GM18499 (cell line): ENCODE measurements around the gene CDC40.
"Not testable (repeated sequence)": the region's sequence is repeated elsewhere in the genome, so short reads cannot be mapped to it uniquely, and the experiment has no call there.

ENCODE experiments used
- ATAC-seq: cut with Tn5 transposase; IDR thresholded peaks from one replicate; pipeline ENCODE4 v1.9.1; 2021; ENCODE audit warnings: moderate number of reproducible peaks; ENCODE audit not compliant: insufficient read depth, unreplicated experiment

CDC40 gene

GRCh38 chr6:110198561-110198960 is 18.3 kb downstream of the CDC40 start:
- ATAC-seq, result no peak

- ATAC-seq, result no peak
Measured at GRCh38 chr6:110201151-110201884, 21.1 kb downstream of the CDC40 start.

- no peak for ATAC-seq
Measured at GRCh38 chr6:110207652-110208051, 27.4 kb downstream of the CDC40 start.

- no peak for ATAC-seq
Measured at GRCh38 chr6:110211753-110212152, 31.5 kb downstream of the CDC40 start.

- no peak for ATAC-seq
Measured at GRCh38 chr6:110214338-110214737, 34.1 kb downstream of the CDC40 start.

GRCh38 chr6:110216140-110216539 is 35.9 kb downstream of the CDC40 start:
- ATAC-seq, result no peak

- no peak for ATAC-seq
Measured at GRCh38 chr6:110217266-110217665, 37.0 kb downstream of the CDC40 start.

- ATAC-seq, result no peak
Measured at GRCh38 chr6:110221738-110222137, 41.5 kb downstream of the CDC40 start.

GRCh38 chr6:110226261-110226660 is 46.0 kb downstream of the CDC40 start:
- no peak for ATAC-seq

GRCh38 chr6:110232450-110232849 is 52.2 kb downstream of the CDC40 start:
- ATAC-seq, result no peak

GRCh38 chr6:110233770-110234374 is 53.6 kb downstream of the CDC40 start:
- ATAC-seq, result peak; percentile 84

GRCh38 chr6:110236007-110236406 is 55.8 kb downstream of the CDC40 start:
- not testable (repeated sequence) for ATAC-seq

GRCh38 chr6:110239526-110240274 is 59.5 kb downstream of the CDC40 start:
- no peak for ATAC-seq

- not testable (repeated sequence) for ATAC-seq
Measured at GRCh38 chr6:110244621-110245020, 64.4 kb downstream of the CDC40 start.

- no peak for ATAC-seq
Measured at GRCh38 chr6:110246378-110246777, 66.2 kb downstream of the CDC40 start.

GRCh38 chr6:110246900-110247546 is 66.8 kb downstream of the CDC40 start:
- no peak for ATAC-seq

- ATAC-seq, result no peak
Measured at GRCh38 chr6:110250058-110250457, 69.8 kb downstream of the CDC40 start.

GRCh38 chr6:110250838-110251237 is 70.6 kb downstream of the CDC40 start:
- ATAC-seq, result no peak

- no peak for ATAC-seq
Measured at GRCh38 chr6:110255211-110255750, 75.1 kb downstream of the CDC40 start.

- ATAC-seq, result no peak
Measured at GRCh38 chr6:110256366-110256765, 76.1 kb downstream of the CDC40 start.

- ATAC-seq, result no peak
Measured at GRCh38 chr6:110265273-110265672, 85.0 kb downstream of the CDC40 start.
